HepG2 (cell line): Measurements from ENCODE around the gene CRK. TPM values are rescaled to one million over a fixed set of nuclear protein-coding genes. Genes with fewer than 3 reads are reported as not detected.

Experiments
- ATAC-seq: fragments of 200-7000 bp; cut with Tn5 transposase; 3 replicates; pipeline ENCODE4 v1.9.1; 2020; ENCODE audit warnings: mild to moderate bottlenecking, moderate library complexity
- BruUV-seq: library from RNA; stranded (reverse); fragments of 400-500 nt; replicated peaks from 2 replicates; lab custom pipeline; 2021; lab: Mats Ljungman, UMichigan
- CTCF ChIA-PET: fragments of 300-600 bp; formaldehyde crosslinking; extraction: SDS; loops from one replicate; lab custom pipeline; 2021; ENCODE audit warnings: low total read pairs, inconsistent platforms, low intra/inter-chr PET ratio; lab: Yijun Ruan, JAX
- POLR2A ChIA-PET: fragments of 350-600 bp; sonication (Branson Sonifier 250); formaldehyde crosslinking; loops from one replicate; lab custom pipeline; 2020; ENCODE audit warnings: antibody characterized with exemption, inconsistent platforms; lab: Yijun Ruan, JAX
- DNase-seq: peaks from one replicate; pipeline ENCODE4 v3.0.0-alpha.2; 2015; ENCODE audit warnings: low spot score
- FAIRE-seq: peaks from 3 replicates; lab custom pipeline; 2011; peaks lifted over from hg19 to GRCh38; lab: Jason Lieb, UNC
- H2AFZ ChIP-seq: one replicate; pipeline ENCODE4 v1.6.1; 2011; ENCODE audit warnings: low read length, inconsistent platforms
- H3K27ac ChIP-seq: fragments of 300-600 bp; 3 replicates; pipeline ENCODE4 v1.8.0; 2011; ENCODE audit warnings: mixed run types, mild to moderate bottlenecking, mixed read lengths, low read length, inconsistent platforms; ENCODE audit not compliant: insufficient read depth; ENCODE audit errors: extremely low read length
- H3K27me3 ChIP-seq, 2 experiments: fragments of 200-600 bp in 1 of 2; 2 replicates in 1 of 2; 3 replicates in 1 of 2; pipeline versions ENCODE4 v1.6.0 to v1.8.0; 2011; ENCODE audit warnings: low read length in 2 of 2, mild to moderate bottlenecking in 2 of 2, moderate library complexity in 2 of 2, inconsistent platforms in 1 of 2; ENCODE audit not compliant: insufficient read depth in 2 of 2, control insufficient read depth in 1 of 2
- H3K36me3 ChIP-seq, 2 experiments: fragments of 200-600 bp in 1 of 2; replicated peaks in 1 of 2; 2 replicates in 1 of 2; 3 replicates in 1 of 2; pipeline versions ENCODE4 v1.5.1 to v1.8.0; 2011; ENCODE audit warnings: low read length in 2 of 2, inconsistent platforms in 1 of 2; ENCODE audit not compliant: insufficient read depth in 2 of 2, control insufficient read depth in 1 of 2
- H3K4me1 ChIP-seq: 2 replicates; pipeline ENCODE4 v1.5.1; 2012; ENCODE audit warnings: low read length, inconsistent platforms; ENCODE audit not compliant: insufficient read depth
- H3K4me2 ChIP-seq: 2 replicates; pipeline ENCODE4 v1.6.0; 2011; ENCODE audit warnings: low read depth, low read length, inconsistent platforms
- H3K4me3 ChIP-seq, 3 experiments: fragments of 200-600 bp in 1 of 3; sonication (generic), shearing (Covaris generic) in 1 of 3; replicated peaks in 1 of 3; 2 replicates each; pipeline ENCODE4 v1.5.1; 2011 to 2016; ENCODE audit warnings: low read length in 3 of 3, inconsistent platforms in 2 of 3, low read depth in 2 of 3, mild to moderate bottlenecking in 2 of 3, control low read depth in 1 of 3, mixed read lengths in 1 of 3; ENCODE audit not compliant: insufficient read depth in 1 of 3
- H3K79me2 ChIP-seq: one replicate; pipeline ENCODE4 v1.6.1; 2011; ENCODE audit warnings: low read length, inconsistent platforms; ENCODE audit not compliant: insufficient read depth
- H3K9ac ChIP-seq: 2 replicates; pipeline ENCODE4 v1.6.0; 2011; ENCODE audit warnings: mild to moderate bottlenecking, low read depth, low read length, inconsistent platforms; ENCODE audit not compliant: insufficient read depth
- H3K9me3 ChIP-seq: 2 replicates; pipeline ENCODE4 v1.5.1; 2012; ENCODE audit warnings: mild to moderate bottlenecking, low read length
- H4K20me1 ChIP-seq: 2 replicates; pipeline ENCODE4 v1.6.0; 2011; ENCODE audit warnings: inconsistent platforms, mild to moderate bottlenecking, low read length, moderate library complexity; ENCODE audit not compliant: insufficient read depth
- E2F2 ChIP-seq: sonication (generic); formaldehyde crosslinking; IDR thresholded peaks from 2 replicates; pipeline ENCODE4 v1.4.0; 2020; ENCODE audit warnings: missing genetic modification reagents, borderline replicate concordance
- HNF4A ChIP-seq: sonication (generic); formaldehyde crosslinking; IDR thresholded peaks from 2 replicates; pipeline ENCODE4 v1.4.0; 2020; ENCODE audit warnings: missing genetic modification reagents
- RFX1 ChIP-seq: fragments of 450-650 bp; IDR thresholded peaks from 2 replicates; pipeline ENCODE4 v1.6.1; 2017
- ZNF558 ChIP-seq: sonication (generic); formaldehyde crosslinking; IDR thresholded peaks from 2 replicates; pipeline ENCODE4 v1.9.0; 2022; ENCODE audit warnings: mild to moderate bottlenecking, missing genetic modification reagents, borderline replicate concordance
- WGBS: methylation state at CpG from one replicate; pipeline ENCODE4 v1.1.6; 2017; ENCODE audit warnings: low lambda C conversion rate; 5-methylcytosine and 5-hydroxymethylcytosine counted together
- in situ Hi-C: cut with HindIII; loops from 2 replicates; pipeline ENCODE4 v1.10.0; 2017; ENCODE audit warnings: low pct_unique_long_range_greater_than_20kb; ENCODE audit not compliant: extremely low pct_ligation_motif_present
- intact Hi-C: fragments of 100-400 bp; cut with micrococcal nuclease; formaldehyde crosslinking; loops from one replicate; pipeline ENCODE4 v1.10.0; 2022; ENCODE audit not compliant: unreplicated experiment
- polyA plus RNA-seq, 8 experiments: library from polyadenylated mRNA; depleted of rRNA in 3 of 8; stranded (reverse) in 7 of 8; unstranded in 1 of 8; fragments of >200 nt; fragmentation: Illumina TruSeq in 4 of 8; extraction: Trizol in 4 of 8; gene quantifications; 2 replicates each; pipeline versions ENCODE4 v1.2.1 to v1.2.3, GENCODE V29; 2011 to 2016; ENCODE audit warnings: low read depth in 4 of 8, missing spikeins in 1 of 8, mixed read lengths in 1 of 8; ENCODE audit not compliant: insufficient read depth in 1 of 8
- total RNA-seq, 5 experiments: library from RNA; depleted of rRNA; stranded (reverse); fragments of >200 nt; fragmentation: Illumina TruSeq; extraction: Trizol; gene quantifications; 2 replicates each; pipeline ENCODE4 v1.2.3, GENCODE V29; 2016; ENCODE audit warnings: low read depth in 1 of 5

Gene CRK
- total and polyA plus RNA-seq, 2 of the 13 experiments (the other 11 are each of a cell fraction or from before 2014, with no cell fraction given): 47.4 to 54.2 TPM

- DNase-seq (no peak), ATAC-seq (no peak), FAIRE-seq (no peak)
- BruUV-seq: no TSS peak
- no peaks in the 10 kb centered on the region for H4K20me1 ChIP-seq
- H3K79me2 ChIP-seq: peaks cover 13% of the 10 kb centered on the region
- H3K4me3 ChIP-seq: no peak overlapping the region
- H3K27ac ChIP-seq: no peak overlapping the region
- WGBS: 87% methylated on average over 12 of the region's 23 CpGs
- no peak overlapping the region for H3K9ac ChIP-seq
- in situ Hi-C loops (no loop called here), intact Hi-C loops (no loop called here)
- H3K27me3 ChIP-seq: no peaks in the 10 kb centered on the region; a peak in 1 of 5 replicates
- peak overlapping the region; percentile 99; the same call in 1 of the 2 replicates for H3K4me2 ChIP-seq
- ChIA-PET CTCF (no interaction called here), POLR2A (interaction anchor here (1.4 to 2.4 kb wide), 3 partner anchors 22 to 137 kb away, joined by 4 to 19 read pairs (median 4); partner anchors contain the start of genes CRK and INPP5K)
- no peaks in the 10 kb centered on the region for H3K9me3 ChIP-seq
- TF ChIP-seq E2F2 (CRISPR knock-in tag): no peak
- no peak for TF ChIP-seq ZNF558
- TF ChIP-seq HNF4A (CRISPR knock-in tag): no peak
- TF ChIP-seq RFX1: no peak
- peaks cover 39% of the 10 kb centered on the region for H3K4me1 ChIP-seq
- H3K36me3 ChIP-seq: no peaks in the 10 kb centered on the region
- H2AFZ ChIP-seq: no peak overlapping the region
These were observed 37.4 kb upstream of the CRK start for GRCh38 chr17:1493291-1493980.
